WTC11 (cell line): ENCODE results near the gene GPATCH2L. TPM values are rescaled to one million over a fixed set of nuclear protein-coding genes. Genes with fewer than 3 reads are reported as not detected.

Experiments used
- ATAC-seq: fragments of 200-7000 bp; cut with Tn5 transposase; 2 replicates; pipeline ENCODE4 v1.10.0; 2021; ENCODE audit warnings: mild to moderate bottlenecking, moderate library complexity
- CTCF ChIA-PET: fragments of 300-600 bp; sonication (Branson Sonifier 250); formaldehyde crosslinking; loops from one replicate; lab custom pipeline; 2021; ENCODE audit warnings: antibody characterized with exemption; lab: Charles Lee
- POLR2A ChIA-PET: fragments of 350-600 bp; sonication (Branson Sonifier 250); formaldehyde crosslinking; loops from one replicate; lab custom pipeline; 2021; ENCODE audit warnings: antibody characterized with exemption; lab: Charles Lee
- DNase-seq: peaks from one replicate; pipeline ENCODE4 v3.0.0; 2021; ENCODE audit warnings: low spot score
- H3K27ac Mint-ChIP-seq: 2 replicates; pipeline ENCODE4 v1.8.0; 2021; ENCODE audit warnings: mixed read lengths
- H3K27me3 Mint-ChIP-seq: 2 replicates; pipeline ENCODE4 v1.8.0; 2021; ENCODE audit warnings: low read depth, mild to moderate bottlenecking, moderate library complexity, mixed read lengths
- H3K36me3 Mint-ChIP-seq: 2 replicates; pipeline ENCODE4 v1.8.0; 2021; ENCODE audit warnings: mixed read lengths
- H3K4me1 Mint-ChIP-seq: 2 replicates; pipeline ENCODE4 v1.8.0; 2022; ENCODE audit warnings: mixed read lengths
- H3K4me3 Mint-ChIP-seq: 2 replicates; pipeline ENCODE4 v1.8.0; 2021; ENCODE audit warnings: mild to moderate bottlenecking, moderate library complexity, mixed read lengths
- H3K9me3 Mint-ChIP-seq: 2 replicates; pipeline ENCODE4 v1.8.0; 2021; ENCODE audit warnings: mixed read lengths
- AR ChIP-seq: fragments of 250-450 bp; sonication (Bioruptor Pico); IDR thresholded peaks from 2 replicates; pipeline ENCODE4 v1.9.0; 2021; ENCODE audit warnings: mild to moderate bottlenecking
- ATF1 ChIP-seq: sonication (generic); formaldehyde crosslinking; IDR thresholded peaks from 2 replicates; pipeline ENCODE4 v1.8.1; 2023; ENCODE audit warnings: mild to moderate bottlenecking, moderate library complexity, missing genetic modification reagents
- E2F1 ChIP-seq: sonication (generic); formaldehyde crosslinking; IDR thresholded peaks from 2 replicates; pipeline ENCODE4 v1.8.0; 2022; ENCODE audit warnings: mild to moderate bottlenecking, missing genetic modification reagents
- IRF1 ChIP-seq: sonication (generic); formaldehyde crosslinking; IDR thresholded peaks from 2 replicates; pipeline ENCODE4 v1.8.0; 2023; ENCODE audit warnings: missing genetic modification reagents
- IRF2 ChIP-seq: sonication (generic); formaldehyde crosslinking; IDR thresholded peaks from 2 replicates; pipeline ENCODE4 v1.8.0; 2022; ENCODE audit warnings: low read depth, missing genetic modification reagents, borderline replicate concordance
- PREB ChIP-seq: sonication (generic); formaldehyde crosslinking; IDR thresholded peaks from 2 replicates; pipeline ENCODE4 v1.8.1; 2022; ENCODE audit warnings: mild to moderate bottlenecking, missing genetic modification reagents, moderate library complexity, borderline replicate concordance
- RELA ChIP-seq: sonication (generic); formaldehyde crosslinking; IDR thresholded peaks from 2 replicates; pipeline ENCODE4 v1.8.1; 2022; ENCODE audit warnings: missing genetic modification reagents, mild to moderate bottlenecking, borderline replicate concordance
- TEAD4 ChIP-seq: sonication (generic); formaldehyde crosslinking; IDR thresholded peaks from 2 replicates; pipeline ENCODE4 v1.8.0; 2022; ENCODE audit warnings: mild to moderate bottlenecking, missing genetic modification reagents
- USF1 ChIP-seq: sonication (generic); formaldehyde crosslinking; IDR thresholded peaks from 2 replicates; pipeline ENCODE4 v1.8.0; 2022; ENCODE audit warnings: mild to moderate bottlenecking, missing genetic modification reagents
- ZBTB21 ChIP-seq: sonication (generic); formaldehyde crosslinking; IDR thresholded peaks from 2 replicates; pipeline ENCODE4 v1.8.1; 2023; ENCODE audit warnings: mild to moderate bottlenecking, missing genetic modification reagents, borderline replicate concordance
- total RNA-seq: library from RNA; stranded (reverse); gene quantifications from 3 replicates; pipeline ENCODE4 v1.2.3, GENCODE V29; 2021
- TF ChIP-seq, protein P1 (sequence below): sonication (generic); formaldehyde crosslinking; IDR thresholded peaks from 2 replicates; pipeline ENCODE4 v1.8.0; 2022; ENCODE audit warnings: missing genetic modification reagents
- TF ChIP-seq, protein P2 (sequence below): sonication (generic); formaldehyde crosslinking; IDR thresholded peaks from 2 replicates; pipeline ENCODE4 v1.8.0; 2023; ENCODE audit warnings: mild to moderate bottlenecking, missing genetic modification reagents
- TF ChIP-seq, protein P3 (sequence below): fragments of 250-450 bp; sonication (Bioruptor Pico); IDR thresholded peaks from 2 replicates; pipeline ENCODE4 v1.9.0; 2021; ENCODE audit warnings: moderate library complexity, mild to moderate bottlenecking, inconsistent platforms, borderline replicate concordance
- TF ChIP-seq, protein P4 (sequence below): sonication (generic); formaldehyde crosslinking; IDR thresholded peaks from 2 replicates; pipeline ENCODE4 v1.8.1; 2023; ENCODE audit warnings: mild to moderate bottlenecking, missing genetic modification reagents, moderate library complexity
- TF ChIP-seq, protein P5 (sequence below): sonication (generic); formaldehyde crosslinking; IDR thresholded peaks from 2 replicates; pipeline ENCODE4 v1.8.1; 2023; ENCODE audit warnings: mild to moderate bottlenecking, missing genetic modification reagents

The GPATCH2L gene
- total RNA-seq, 1 experiment from 2014 or later: 67.2 TPM

DNA sequence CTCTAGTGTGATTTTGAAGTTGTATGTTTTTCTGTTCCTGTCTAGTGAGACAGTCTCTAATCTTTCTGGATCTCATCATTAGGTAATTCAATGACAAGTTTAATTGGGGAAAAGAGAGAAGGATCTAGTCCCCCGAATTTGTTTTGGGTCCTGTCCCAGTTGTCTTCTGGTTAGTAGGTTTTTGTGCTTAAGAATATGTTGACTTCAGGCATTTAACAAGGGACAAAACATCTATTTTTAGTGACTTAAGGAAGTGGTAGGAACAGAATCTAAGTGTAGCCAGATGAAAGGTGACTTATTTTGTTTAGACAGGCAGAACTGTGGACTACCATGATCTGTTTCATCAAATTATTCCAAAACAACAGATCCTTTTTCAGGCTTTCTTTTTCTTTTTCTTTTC is 2.2 kb downstream of the GPATCH2L start:
- Mint-ChIP-seq H3K27ac (no peak overlapping the region), H3K4me3 (peak overlapping the region; percentile 99), H3K4me1 (peaks cover 50% of the 10 kb centered on the region), H3K9me3 (peaks cover 8% of the 10 kb centered on the region), H3K27me3 (peaks cover 11% of the 10 kb centered on the region), H3K36me3 (peaks cover 23% of the 10 kb centered on the region)
- ATAC-seq: no peak
- no peak for TF ChIP-seq TEAD4 (CRISPR knock-in tag)
- TF ChIP-seq, protein P1, sequence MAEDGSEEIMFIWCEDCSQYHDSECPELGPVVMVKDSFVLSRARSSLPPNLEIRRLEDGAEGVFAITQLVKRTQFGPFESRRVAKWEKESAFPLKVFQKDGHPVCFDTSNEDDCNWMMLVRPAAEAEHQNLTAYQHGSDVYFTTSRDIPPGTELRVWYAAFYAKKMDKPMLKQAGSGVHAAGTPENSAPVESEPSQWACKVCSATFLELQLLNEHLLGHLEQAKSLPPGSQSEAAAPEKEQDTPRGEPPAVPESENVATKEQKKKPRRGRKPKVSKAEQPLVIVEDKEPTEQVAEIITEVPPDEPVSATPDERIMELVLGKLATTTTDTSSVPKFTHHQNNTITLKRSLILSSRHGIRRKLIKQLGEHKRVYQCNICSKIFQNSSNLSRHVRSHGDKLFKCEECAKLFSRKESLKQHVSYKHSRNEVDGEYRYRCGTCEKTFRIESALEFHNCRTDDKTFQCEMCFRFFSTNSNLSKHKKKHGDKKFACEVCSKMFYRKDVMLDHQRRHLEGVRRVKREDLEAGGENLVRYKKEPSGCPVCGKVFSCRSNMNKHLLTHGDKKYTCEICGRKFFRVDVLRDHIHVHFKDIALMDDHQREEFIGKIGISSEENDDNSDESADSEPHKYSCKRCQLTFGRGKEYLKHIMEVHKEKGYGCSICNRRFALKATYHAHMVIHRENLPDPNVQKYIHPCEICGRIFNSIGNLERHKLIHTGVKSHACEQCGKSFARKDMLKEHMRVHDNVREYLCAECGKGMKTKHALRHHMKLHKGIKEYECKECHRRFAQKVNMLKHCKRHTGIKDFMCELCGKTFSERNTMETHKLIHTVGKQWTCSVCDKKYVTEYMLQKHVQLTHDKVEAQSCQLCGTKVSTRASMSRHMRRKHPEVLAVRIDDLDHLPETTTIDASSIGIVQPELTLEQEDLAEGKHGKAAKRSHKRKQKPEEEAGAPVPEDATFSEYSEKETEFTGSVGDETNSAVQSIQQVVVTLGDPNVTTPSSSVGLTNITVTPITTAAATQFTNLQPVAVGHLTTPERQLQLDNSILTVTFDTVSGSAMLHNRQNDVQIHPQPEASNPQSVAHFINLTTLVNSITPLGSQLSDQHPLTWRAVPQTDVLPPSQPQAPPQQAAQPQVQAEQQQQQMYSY (CRISPR knock-in tag): no peak
- no peak for TF ChIP-seq USF1 (CRISPR knock-in tag)
- DNase-seq: no peak
- CTCF ChIA-PET: no interaction called here
- POLR2A ChIA-PET: no interaction called here

GRCh38 chr14:76154539-76155126 is 2.9 kb downstream of the GPATCH2L start:
- H3K36me3 Mint-ChIP-seq: peaks cover 30% of the 10 kb centered on the region
- CTCF ChIA-PET: interaction anchor here (0.8 kb wide), 1 partner anchor 104 kb away, joined by 3 read pairs; no protein-coding TSS in a partner anchor
- H3K9me3 Mint-ChIP-seq: peaks cover 8% of the 10 kb centered on the region
- peaks cover 50% of the 10 kb centered on the region for H3K4me1 Mint-ChIP-seq
- peak overlapping the region; percentile 75; the same call in 1 of the 2 replicates for H3K27ac Mint-ChIP-seq
- H3K4me3 Mint-ChIP-seq: peak overlapping the region; percentile 51
- ATAC-seq (no peak), DNase-seq (no peak)
- H3K27me3 Mint-ChIP-seq: peaks cover 6% of the 10 kb centered on the region
- POLR2A ChIA-PET: no interaction called here
- TF ChIP-seq, protein P2, sequence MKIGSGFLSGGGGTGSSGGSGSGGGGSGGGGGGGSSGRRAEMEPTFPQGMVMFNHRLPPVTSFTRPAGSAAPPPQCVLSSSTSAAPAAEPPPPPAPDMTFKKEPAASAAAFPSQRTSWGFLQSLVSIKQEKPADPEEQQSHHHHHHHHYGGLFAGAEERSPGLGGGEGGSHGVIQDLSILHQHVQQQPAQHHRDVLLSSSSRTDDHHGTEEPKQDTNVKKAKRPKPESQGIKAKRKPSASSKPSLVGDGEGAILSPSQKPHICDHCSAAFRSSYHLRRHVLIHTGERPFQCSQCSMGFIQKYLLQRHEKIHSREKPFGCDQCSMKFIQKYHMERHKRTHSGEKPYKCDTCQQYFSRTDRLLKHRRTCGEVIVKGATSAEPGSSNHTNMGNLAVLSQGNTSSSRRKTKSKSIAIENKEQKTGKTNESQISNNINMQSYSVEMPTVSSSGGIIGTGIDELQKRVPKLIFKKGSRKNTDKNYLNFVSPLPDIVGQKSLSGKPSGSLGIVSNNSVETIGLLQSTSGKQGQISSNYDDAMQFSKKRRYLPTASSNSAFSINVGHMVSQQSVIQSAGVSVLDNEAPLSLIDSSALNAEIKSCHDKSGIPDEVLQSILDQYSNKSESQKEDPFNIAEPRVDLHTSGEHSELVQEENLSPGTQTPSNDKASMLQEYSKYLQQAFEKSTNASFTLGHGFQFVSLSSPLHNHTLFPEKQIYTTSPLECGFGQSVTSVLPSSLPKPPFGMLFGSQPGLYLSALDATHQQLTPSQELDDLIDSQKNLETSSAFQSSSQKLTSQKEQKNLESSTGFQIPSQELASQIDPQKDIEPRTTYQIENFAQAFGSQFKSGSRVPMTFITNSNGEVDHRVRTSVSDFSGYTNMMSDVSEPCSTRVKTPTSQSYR (CRISPR knock-in tag): no peak
- TF ChIP-seq ZBTB21 (CRISPR knock-in tag): no peak
- TF ChIP-seq PREB (CRISPR knock-in tag): no peak
- TF ChIP-seq RELA (CRISPR knock-in tag): no peak
- TF ChIP-seq IRF1 (CRISPR knock-in tag): no peak
- TF ChIP-seq, protein P3, sequence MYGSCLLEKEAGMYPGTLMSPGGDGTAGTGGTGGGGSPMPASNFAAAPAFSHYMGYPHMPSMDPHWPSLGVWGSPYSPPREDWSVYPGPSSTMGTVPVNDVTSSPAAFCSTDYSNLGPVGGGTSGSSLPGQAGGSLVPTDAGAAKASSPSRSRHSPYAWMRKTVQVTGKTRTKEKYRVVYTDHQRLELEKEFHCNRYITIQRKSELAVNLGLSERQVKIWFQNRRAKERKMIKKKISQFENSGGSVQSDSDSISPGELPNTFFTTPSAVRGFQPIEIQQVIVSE: no peak
- TF ChIP-seq USF1 (CRISPR knock-in tag): no peak
- no peak for TF ChIP-seq IRF2 (CRISPR knock-in tag)
- no peak for TF ChIP-seq E2F1 (CRISPR knock-in tag)
- TF ChIP-seq, protein P4, sequence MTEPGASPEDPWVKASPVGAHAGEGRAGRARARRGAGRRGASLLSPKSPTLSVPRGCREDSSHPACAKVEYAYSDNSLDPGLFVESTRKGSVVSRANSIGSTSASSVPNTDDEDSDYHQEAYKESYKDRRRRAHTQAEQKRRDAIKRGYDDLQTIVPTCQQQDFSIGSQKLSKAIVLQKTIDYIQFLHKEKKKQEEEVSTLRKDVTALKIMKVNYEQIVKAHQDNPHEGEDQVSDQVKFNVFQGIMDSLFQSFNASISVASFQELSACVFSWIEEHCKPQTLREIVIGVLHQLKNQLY (CRISPR knock-in tag): no peak
- TF ChIP-seq, protein P5, sequence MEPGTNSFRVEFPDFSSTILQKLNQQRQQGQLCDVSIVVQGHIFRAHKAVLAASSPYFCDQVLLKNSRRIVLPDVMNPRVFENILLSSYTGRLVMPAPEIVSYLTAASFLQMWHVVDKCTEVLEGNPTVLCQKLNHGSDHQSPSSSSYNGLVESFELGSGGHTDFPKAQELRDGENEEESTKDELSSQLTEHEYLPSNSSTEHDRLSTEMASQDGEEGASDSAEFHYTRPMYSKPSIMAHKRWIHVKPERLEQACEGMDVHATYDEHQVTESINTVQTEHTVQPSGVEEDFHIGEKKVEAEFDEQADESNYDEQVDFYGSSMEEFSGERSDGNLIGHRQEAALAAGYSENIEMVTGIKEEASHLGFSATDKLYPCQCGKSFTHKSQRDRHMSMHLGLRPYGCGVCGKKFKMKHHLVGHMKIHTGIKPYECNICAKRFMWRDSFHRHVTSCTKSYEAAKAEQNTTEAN (CRISPR knock-in tag): no peak
- no peak for TF ChIP-seq ATF1 (CRISPR knock-in tag)
- TF ChIP-seq AR (CRISPR knock-in tag): no peak
